Activated CD8-positive, alpha-beta memory T cell treated with anti-CD3 and anti-CD28 coated beads for 1 hour (primary cell): ENCODE results near the gene SH3YL1.

Experiments used
- DNase-seq, 2 donors: peaks; one replicate each; pipeline ENCODE4 v3.0.0-alpha.2; 2020; ENCODE audit warnings: low read depth in 1 of 2; ENCODE audit errors: extremely low read depth in 1 of 2

Gene SH3YL1

GRCh38 chr2:282371-283263 lies 18.8 kb upstream of the SH3YL1 start:
- no peak for DNase-seq

GRCh38 chr2:281381-281780 lies 17.5 kb upstream of the SH3YL1 start:
- DNase-seq, result no peak

- no peak for DNase-seq
Observed at GRCh38 chr2:280650-281110, 16.8 kb upstream of the SH3YL1 start.

DNA sequence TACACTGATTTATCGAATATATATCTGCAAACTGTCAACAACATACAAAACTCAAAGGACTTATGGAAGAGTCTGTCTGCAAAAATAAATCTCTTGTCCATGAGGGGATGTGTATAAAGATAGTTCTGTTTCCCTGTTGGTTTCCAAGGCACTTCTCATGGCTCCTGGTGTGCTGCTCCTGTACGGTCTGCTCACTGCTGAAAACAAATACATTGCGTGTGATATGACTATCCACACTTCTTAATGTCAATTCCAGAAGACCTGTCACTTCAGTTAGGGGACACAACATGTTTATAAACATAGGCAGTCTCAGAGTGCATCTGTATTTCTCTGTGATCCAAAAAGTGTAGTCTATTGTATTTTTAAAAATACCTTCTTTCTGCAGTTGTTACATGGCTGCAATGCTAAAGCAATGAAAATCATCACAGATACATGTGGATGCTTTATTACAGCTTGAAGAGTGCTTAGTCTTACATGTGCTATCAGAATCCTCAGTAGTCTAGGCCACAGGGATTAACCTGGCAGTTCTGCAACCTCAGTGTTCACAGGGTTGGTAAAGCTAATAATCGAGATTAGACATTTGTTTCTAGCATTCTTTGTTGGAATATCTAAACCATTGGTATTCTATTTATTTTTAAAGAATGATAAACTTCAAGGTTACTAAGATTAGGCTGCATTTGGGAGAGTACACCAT lies 16.3 kb upstream of the SH3YL1 start:
- no peak for DNase-seq

DNA sequence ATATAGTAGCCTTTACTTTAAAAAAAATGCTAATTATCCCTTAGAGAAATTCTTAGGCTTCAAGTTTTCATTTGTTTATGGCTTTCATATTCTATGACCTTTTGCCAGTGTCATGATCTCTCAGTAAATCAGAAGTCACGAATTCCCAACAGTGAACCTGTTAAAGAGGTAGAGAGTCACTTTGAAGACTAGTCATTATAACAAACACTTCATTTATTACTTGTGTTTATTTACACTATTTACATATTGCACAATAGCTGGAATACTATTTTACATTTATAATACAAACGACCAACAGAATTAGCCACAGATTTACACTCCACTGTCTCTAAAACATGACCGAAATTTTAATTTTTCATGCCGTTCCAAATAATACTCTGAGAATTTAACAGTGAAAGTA lies 15.5 kb upstream of the SH3YL1 start:
- DNase-seq, result no peak

GRCh38 chr2:278927-279320 lies 15.1 kb upstream of the SH3YL1 start:
- no peak for DNase-seq

DNA sequence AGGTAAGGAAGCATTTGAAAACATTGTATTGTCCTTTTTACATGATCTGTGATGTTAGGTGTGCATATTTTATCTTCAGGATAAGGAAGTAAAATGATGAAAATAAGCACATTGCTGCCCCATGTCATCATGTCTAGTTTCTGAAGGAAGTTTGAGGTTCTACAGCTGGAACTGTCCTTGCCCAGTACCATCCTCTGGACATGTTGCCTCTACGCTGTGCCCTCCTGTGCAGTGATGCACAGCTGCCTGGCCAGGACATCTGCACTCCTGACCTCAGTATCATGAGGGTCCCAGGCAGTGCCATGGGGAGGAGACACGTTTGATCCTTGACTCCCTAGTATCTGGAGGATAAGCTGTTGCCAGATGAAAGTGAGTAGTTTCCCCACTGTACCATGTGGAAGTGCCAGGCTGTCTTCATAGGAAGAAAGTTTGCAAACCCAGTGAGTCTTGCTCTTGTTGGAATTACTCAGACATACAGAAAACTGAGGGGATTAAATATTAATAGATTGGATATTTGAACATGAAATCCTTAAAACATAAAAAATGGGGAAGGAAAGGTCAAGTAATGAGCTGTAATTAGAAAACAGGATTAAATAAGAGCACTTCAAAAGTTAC lies 14.6 kb upstream of the SH3YL1 start:
- no peak for DNase-seq

DNA sequence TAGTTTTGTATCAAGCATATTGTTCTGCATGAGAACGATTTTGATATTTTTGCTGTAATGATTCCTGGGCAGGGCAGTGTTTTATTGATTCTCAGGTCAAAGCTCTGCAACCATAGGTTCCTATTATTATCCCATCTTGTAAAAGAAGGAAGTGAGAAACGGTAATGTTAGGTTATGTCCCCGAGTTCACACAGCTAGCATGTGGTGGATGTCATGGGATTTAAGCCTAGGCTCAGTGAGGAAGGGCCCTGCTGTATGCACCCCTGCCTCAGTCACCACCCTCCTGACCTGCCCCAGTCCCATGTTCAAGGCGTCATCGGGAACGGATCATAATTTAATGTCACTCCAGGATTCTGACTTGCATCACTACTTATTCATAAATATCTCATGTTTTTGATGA lies 11.6 kb upstream of the SH3YL1 start:
- DNase-seq, result no peak

- no peak for DNase-seq
Observed at GRCh38 chr2:274503-274902, 10.7 kb upstream of the SH3YL1 start.

DNA sequence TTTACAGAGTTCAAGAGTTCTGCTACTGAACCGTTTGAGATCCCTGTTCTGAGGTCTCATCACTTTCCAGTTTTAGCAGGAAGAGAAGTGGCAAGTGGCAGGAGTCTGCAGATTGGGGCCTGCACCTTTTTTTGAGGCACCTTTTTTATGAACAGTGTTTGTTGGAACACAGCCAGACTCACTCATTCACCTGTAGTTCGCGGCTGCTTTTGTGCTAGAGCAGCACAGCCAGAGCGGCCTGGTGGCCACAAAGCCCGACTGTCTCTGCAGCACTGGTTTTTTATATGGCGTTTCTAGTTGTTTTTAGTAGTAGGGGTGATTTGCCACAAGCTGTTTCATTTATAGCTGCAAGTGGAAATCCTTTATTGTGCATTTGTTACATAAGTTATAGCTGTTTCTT lies 9.5 kb upstream of the SH3YL1 start:
- DNase-seq, result no peak

GRCh38 chr2:271917-272316 lies 8.1 kb upstream of the SH3YL1 start:
- no peak for DNase-seq

DNA sequence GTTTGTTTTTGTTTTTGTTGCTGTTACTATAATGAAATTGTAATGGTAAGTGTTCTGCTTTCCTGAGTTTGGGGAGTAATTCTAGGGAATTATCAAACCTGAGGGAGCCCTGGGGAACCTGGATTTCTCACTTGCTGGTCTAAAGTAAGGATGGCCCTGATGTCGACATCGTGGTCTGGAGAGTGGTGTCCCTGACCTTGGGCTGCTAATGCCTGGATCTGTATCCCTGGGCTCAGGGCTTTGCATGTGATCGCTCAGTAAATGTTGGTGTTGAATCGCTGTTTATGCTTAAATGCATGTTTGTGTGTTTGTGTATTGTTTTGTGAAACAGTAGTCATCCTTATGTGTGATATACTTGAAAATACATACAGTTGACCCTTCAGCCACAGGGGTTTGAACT lies 7.0 kb upstream of the SH3YL1 start:
- DNase-seq, result no peak

DNA sequence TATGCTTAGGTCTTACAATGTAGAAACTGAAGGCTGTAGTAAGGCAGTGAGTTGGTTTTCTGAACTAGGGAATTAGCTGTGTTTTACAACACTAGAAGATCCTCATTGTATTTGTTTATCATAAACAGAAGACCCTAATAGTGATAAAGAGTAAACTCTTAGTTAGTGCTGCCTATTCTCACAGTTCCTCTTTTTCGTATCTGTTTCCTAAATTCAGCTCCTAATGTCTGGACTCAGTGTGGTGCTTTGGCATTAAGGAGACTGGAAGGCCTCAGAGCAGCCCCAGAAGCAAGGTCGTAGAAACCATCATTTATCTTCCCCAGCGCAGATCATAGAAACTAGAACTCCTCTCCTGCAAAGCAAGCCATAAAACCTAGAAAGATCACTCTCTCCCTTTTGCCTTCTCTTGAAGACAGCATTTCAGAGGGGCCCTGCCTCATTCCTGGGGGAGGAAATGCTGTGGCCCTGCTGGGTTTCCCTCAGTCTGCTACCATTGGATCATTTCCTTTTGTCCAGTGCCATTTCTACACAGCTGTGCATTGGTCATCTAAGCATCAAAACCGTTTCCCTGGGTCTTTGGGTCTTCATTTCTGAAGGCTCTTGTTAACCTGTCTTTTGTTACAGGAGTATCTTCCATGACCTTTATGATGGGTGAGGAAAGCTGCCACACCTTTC lies 5.7 kb upstream of the SH3YL1 start:
- no peak for DNase-seq

- DNase-seq, result no peak
Observed at GRCh38 chr2:268323-268722, 4.5 kb upstream of the SH3YL1 start.

- peak; percentile 86 to 92 for DNase-seq
Observed at GRCh38 chr2:264493-265468, 949 bp upstream of the SH3YL1 start, which contains the start of gene ACP1. Gene ACP1, plus strand, starts transcription at chr2:264947. Its CDS starts 18 bp downstream, at chr2:264965.

GRCh38 chr2:263022-263738 lies 652 bp downstream of the SH3YL1 start:
- no peak for DNase-seq

- DNase-seq, result no peak
Observed at GRCh38 chr2:262117-262516, 1.7 kb downstream of the SH3YL1 start.

DNA sequence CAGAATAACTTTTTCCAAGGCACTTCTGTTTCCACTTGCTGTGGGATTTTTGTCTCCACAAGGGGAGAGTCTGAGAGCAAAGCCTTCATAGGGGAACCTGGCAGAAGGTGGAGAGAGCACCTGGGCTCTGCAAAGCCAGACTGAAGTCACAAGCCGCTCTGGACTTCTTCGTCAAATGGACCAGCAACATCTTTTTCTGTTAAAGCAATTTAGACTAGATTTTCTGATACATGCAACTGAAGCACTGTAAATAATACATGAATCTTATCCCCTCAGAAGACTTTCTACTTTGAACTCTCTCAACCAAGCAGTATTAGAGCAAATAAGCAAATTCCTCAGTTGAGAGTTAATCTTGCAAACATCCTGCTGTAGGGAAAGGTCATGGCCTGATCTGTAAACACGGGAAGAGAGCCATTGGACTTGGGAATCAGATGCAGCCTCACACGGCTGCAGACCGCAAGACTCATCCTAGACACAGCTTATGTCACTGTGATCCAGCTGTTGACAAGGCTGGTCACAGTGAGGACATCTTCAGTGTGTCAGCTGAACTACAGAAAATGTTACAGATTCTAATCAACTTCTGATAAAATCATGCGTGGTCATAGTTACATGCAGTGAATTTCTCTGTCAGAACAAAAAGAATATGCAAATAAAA lies 3.2 kb downstream of the SH3YL1 start:
- DNase-seq, result no peak
